ENCODE results near the gene SSTR5.

Gene SSTR5

DNA sequence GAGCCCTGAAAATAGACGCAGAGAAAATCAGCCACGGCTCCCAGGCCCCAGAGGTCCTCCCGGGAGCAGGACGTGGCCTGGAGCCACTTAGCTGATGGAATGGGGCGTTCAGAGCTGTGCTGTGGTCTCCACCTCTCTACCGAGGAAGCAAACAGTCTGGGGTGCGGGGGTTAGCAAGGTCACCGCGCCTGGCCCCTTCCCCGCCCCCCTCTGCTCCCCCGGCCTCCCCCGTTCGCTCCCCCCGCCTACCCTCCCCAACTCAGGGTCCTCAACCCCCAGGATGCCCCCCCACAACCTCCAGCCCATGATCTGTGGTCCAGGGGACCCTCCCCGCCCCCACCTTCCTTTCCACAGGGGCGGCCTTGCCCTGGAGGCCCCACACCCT lies 44.1 kb downstream of the SSTR5 start:
- no peak for TF ChIP-seq EZH2 (optimal IDR thresholded peaks at IDR 0.05; ENCODE audit: low read depth, low read length)
- no peak for TF ChIP-seq EZH2phosphoT487 (IDR thresholded peaks at IDR 0.05; ENCODE audit: low read length)
- TF ChIP-seq, protein P1, sequence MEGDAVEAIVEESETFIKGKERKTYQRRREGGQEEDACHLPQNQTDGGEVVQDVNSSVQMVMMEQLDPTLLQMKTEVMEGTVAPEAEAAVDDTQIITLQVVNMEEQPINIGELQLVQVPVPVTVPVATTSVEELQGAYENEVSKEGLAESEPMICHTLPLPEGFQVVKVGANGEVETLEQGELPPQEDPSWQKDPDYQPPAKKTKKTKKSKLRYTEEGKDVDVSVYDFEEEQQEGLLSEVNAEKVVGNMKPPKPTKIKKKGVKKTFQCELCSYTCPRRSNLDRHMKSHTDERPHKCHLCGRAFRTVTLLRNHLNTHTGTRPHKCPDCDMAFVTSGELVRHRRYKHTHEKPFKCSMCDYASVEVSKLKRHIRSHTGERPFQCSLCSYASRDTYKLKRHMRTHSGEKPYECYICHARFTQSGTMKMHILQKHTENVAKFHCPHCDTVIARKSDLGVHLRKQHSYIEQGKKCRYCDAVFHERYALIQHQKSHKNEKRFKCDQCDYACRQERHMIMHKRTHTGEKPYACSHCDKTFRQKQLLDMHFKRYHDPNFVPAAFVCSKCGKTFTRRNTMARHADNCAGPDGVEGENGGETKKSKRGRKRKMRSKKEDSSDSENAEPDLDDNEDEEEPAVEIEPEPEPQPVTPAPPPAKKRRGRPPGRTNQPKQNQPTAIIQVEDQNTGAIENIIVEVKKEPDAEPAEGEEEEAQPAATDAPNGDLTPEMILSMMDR (IDR thresholded peaks at IDR 0.05; ENCODE audit: low read length): no peak
- Histone ChIP-seq H4K20me1 (ENCODE audit: insufficient read depth, low read length) (no peaks in the 10 kb centered on the region), H3K27me3 (replicated peaks; ENCODE audit: insufficient read depth, low read length) (peaks cover 91% of the 10 kb centered on the region), H3K4me1 (ENCODE audit: low read length) (0 out of 2 replicates have a peak, but pooled peaks cover 5% of the 10 kb centered on the region), H3K36me3 (replicated peaks; ENCODE audit: insufficient read depth, low read length) (no peaks in the 10 kb centered on the region), H3K4me3 (ENCODE audit: low read length) (no peak overlapping the region), H3F3A (ENCODE audit: insufficient read depth, low read length) (no peaks in the 10 kb centered on the region), H3K9me2 (replicated peaks; ENCODE audit: insufficient read depth, low read length) (no peaks in the 10 kb centered on the region), H3K9ac (ENCODE audit: low read length) (no peak overlapping the region), H3K27ac (ENCODE audit: low read length) (no peak overlapping the region), H2AFZ (ENCODE audit: low read length) (no peak overlapping the region), H3K79me2 (ENCODE audit: low read length) (no peaks in the 10 kb centered on the region), H3K4me2 (ENCODE audit: low read depth, low read length) (no peak overlapping the region), H3K9me3 (replicated peaks; ENCODE audit: insufficient read depth, low read length) (no peaks in the 10 kb centered on the region)
- no peak for DNase-seq

- Histone ChIP-seq H3K4me1 (ENCODE audit: low read length) (0 out of 2 replicates have a peak, but pooled peaks cover 5% of the 10 kb centered on the region), H3K9ac (ENCODE audit: low read length) (no peak overlapping the region), H4K20me1 (ENCODE audit: insufficient read depth, low read length) (no peaks in the 10 kb centered on the region), H2AFZ (ENCODE audit: low read length) (no peak overlapping the region), H3K9me2 (replicated peaks; ENCODE audit: insufficient read depth, low read length) (no peaks in the 10 kb centered on the region), H3K27ac (ENCODE audit: low read length) (no peak overlapping the region), H3K4me2 (ENCODE audit: low read depth, low read length) (no peak overlapping the region), H3F3A (ENCODE audit: insufficient read depth, low read length) (no peaks in the 10 kb centered on the region), H3K36me3 (replicated peaks; ENCODE audit: insufficient read depth, low read length) (no peaks in the 10 kb centered on the region), H3K79me2 (ENCODE audit: low read length) (no peaks in the 10 kb centered on the region), H3K4me3 (ENCODE audit: low read length) (no peak overlapping the region), H3K9me3 (replicated peaks; ENCODE audit: insufficient read depth, low read length) (no peaks in the 10 kb centered on the region), H3K27me3 (replicated peaks; ENCODE audit: insufficient read depth, low read length) (peaks cover 91% of the 10 kb centered on the region)
- DNase-seq: no peak
- TF ChIP-seq, protein P1 (IDR thresholded peaks at IDR 0.05; ENCODE audit: low read length): no peak
- TF ChIP-seq EZH2phosphoT487 (IDR thresholded peaks at IDR 0.05; ENCODE audit: low read length) (no peak), EZH2 (optimal IDR thresholded peaks at IDR 0.05; ENCODE audit: low read depth, low read length) (no peak)
These were observed 44.8 kb downstream of the SSTR5 start for GRCh38 chr16:1117176-1117900.

DNA sequence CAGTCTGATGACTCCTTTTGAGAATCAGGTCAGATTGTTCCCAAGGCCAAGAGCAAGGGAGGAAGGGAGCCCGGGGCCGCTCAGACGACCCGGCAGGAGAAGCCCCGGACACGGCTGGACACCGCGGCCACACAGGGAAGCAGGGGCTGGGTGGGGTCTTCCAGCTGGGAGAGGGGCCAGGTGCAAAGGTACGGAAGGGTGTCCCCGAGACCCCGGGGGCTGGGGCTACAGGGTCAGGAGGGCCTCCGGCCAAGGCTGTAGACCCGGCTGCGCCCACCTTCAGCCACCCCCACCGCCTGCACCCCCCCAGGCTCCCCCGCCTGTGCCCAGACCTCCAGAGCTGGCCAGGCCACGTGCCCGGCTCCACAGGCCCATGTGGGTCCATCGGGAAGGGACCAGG lies 45.4 kb downstream of the SSTR5 start:
- no peak overlapping the region for H3K4me3 ChIP-seq (ENCODE audit: low read length)
- H2AFZ ChIP-seq (ENCODE audit: low read length): no peak overlapping the region
- H3K9ac ChIP-seq (ENCODE audit: low read length): no peak overlapping the region
- no peaks in the 10 kb centered on the region for H3K9me3 ChIP-seq (replicated peaks; ENCODE audit: insufficient read depth, low read length)
- no peaks in the 10 kb centered on the region for H3K9me2 ChIP-seq (replicated peaks; ENCODE audit: insufficient read depth, low read length)
- no peaks in the 10 kb centered on the region for H3K79me2 ChIP-seq (ENCODE audit: low read length)
- H3F3A ChIP-seq (ENCODE audit: insufficient read depth, low read length): no peaks in the 10 kb centered on the region
- no peak overlapping the region for H3K4me2 ChIP-seq (ENCODE audit: low read depth, low read length)
- no peak overlapping the region for H3K27ac ChIP-seq (ENCODE audit: low read length)
- no peak for TF ChIP-seq EZH2phosphoT487 (IDR thresholded peaks at IDR 0.05; ENCODE audit: low read length)
- TF ChIP-seq, protein P1 (IDR thresholded peaks at IDR 0.05; ENCODE audit: low read length): no peak
- no peak for TF ChIP-seq EZH2 (optimal IDR thresholded peaks at IDR 0.05; ENCODE audit: low read depth, low read length)
- DNase-seq: no peak
- H3K27me3 ChIP-seq (replicated peaks; ENCODE audit: insufficient read depth, low read length): peaks cover 91% of the 10 kb centered on the region
- no peaks in the 10 kb centered on the region for H4K20me1 ChIP-seq (ENCODE audit: insufficient read depth, low read length)
- 0 out of 2 replicates have a peak, but pooled peaks cover 5% of the 10 kb centered on the region for H3K4me1 ChIP-seq (ENCODE audit: low read length)
- no peaks in the 10 kb centered on the region for H3K36me3 ChIP-seq (replicated peaks; ENCODE audit: insufficient read depth, low read length)
